GM15510 (cell line): Measurements from ENCODE around the gene TAOK3.

Source experiments
- POLR2A ChIP-seq: IDR thresholded peaks from 3 replicates; pipeline ENCODE4 v1.6.1; 2011; ENCODE audit warnings: borderline replicate concordance; ENCODE audit not compliant: insufficient read length; ENCODE audit errors: extremely low read depth

Gene TAOK3

GRCh38 chr12:118135788-118136558 is 236.7 kb downstream of the TAOK3 start, which contains the start of gene PEBP1:
PEBP1 (plus strand) TSS chr12:118136124; CDS start chr12:118136210, 86 bp downstream.
- TF ChIP-seq POLR2A, result peak; percentile 91

GRCh38 chr12:118127867-118128266 is 244.8 kb downstream of the TAOK3 start:
- TF ChIP-seq POLR2A, result no peak

- no peak for TF ChIP-seq POLR2A
Observed at GRCh38 chr12:118126119-118126757, 246.5 kb downstream of the TAOK3 start.

- TF ChIP-seq POLR2A, result no peak
Observed at GRCh38 chr12:118125743-118126118, 247.0 kb downstream of the TAOK3 start.

- no peak for TF ChIP-seq POLR2A
Observed at GRCh38 chr12:118124333-118124874, 248.3 kb downstream of the TAOK3 start.

GRCh38 chr12:118122264-118122663 is 250.4 kb downstream of the TAOK3 start:
- no peak for TF ChIP-seq POLR2A

- TF ChIP-seq POLR2A, result no peak
Observed at GRCh38 chr12:118120579-118121363, 251.9 kb downstream of the TAOK3 start.

GRCh38 chr12:118119449-118119879 is 253.2 kb downstream of the TAOK3 start:
- TF ChIP-seq POLR2A, result no peak

GRCh38 chr12:118109088-118109487 is 263.6 kb downstream of the TAOK3 start:
- no peak for TF ChIP-seq POLR2A

GRCh38 chr12:118107694-118108093 is 265.0 kb downstream of the TAOK3 start:
- no peak for TF ChIP-seq POLR2A

- no peak for TF ChIP-seq POLR2A
Observed at GRCh38 chr12:118107011-118107410, 265.7 kb downstream of the TAOK3 start.

GRCh38 chr12:118103601-118104382 is 268.9 kb downstream of the TAOK3 start, which contains the start of gene VSIG10:
VSIG10 (minus strand) TSS chr12:118104011; CDS start chr12:118103671, 340 bp downstream.
- TF ChIP-seq POLR2A, result no peak

GRCh38 chr12:118103201-118103600 is 269.5 kb downstream of the TAOK3 start:
- no peak for TF ChIP-seq POLR2A

- TF ChIP-seq POLR2A, result no peak
Observed at GRCh38 chr12:118102609-118103008, 270.1 kb downstream of the TAOK3 start.
